A549 treated with ZK216348 at 1 μM for 4 hours (cell line): ENCODE measurements around the gene CLEC4F. TPM values are rescaled to one million over a fixed set of nuclear protein-coding genes. Genes with fewer than 3 reads are reported as not detected.

Experiments
- total RNA-seq: library from RNA; stranded (reverse); fragments of 200-300 nt; extraction: Qiagen RNA extraction; gene quantifications from 5 replicates; pipeline ENCODE4 v1.2.3, GENCODE V29; 2022; ENCODE audit warnings: low read depth

Gene CLEC4F
- not detected in 5 replicates for total RNA-seq

GRCh38 chr2:70820499-70820898 lies at the start of gene CLEC4F:
CLEC4F (minus strand) TSS chr2:70820599; CDS start chr2:70820523, 76 bp downstream.

GRCh38 chr2:70835643-70836042 lies 15.2 kb upstream of the CLEC4F start, which contains the start of gene CD207:
CD207 (minus strand) TSS chr2:70835816; CDS start chr2:70835776, 40 bp downstream.

GRCh38 chr2:70790136-70790828 lies 30.1 kb downstream of the CLEC4F start, which contains the start of gene FIGLA:
FIGLA (minus strand) TSS chr2:70790643; CDS start chr2:70790638, 5 bp downstream.

GRCh38 chr2:70767699-70768589 lies 52.5 kb downstream of the CLEC4F start, which contains the start of gene ADD2:
ADD2 (minus strand) TSS chr2:70768200; CDS start chr2:70706408, 61,792 bp downstream.

Other genes with a start within 250 kb of the CLEC4F start
- gene ADD2, start 52.4 kb downstream of the CLEC4F start, total RNA-seq: 21.3 to 31.7 TPM (median 25.0 TPM) in 5 replicates
- gene FIGLA, start 30.0 kb downstream of the CLEC4F start, total RNA-seq: not detected in 5 replicates
- gene CD207, start 15.2 kb upstream of the CLEC4F start, total RNA-seq: not detected in 5 replicates
- 2.9 to 6.1 TPM (median 4.4 TPM) in 5 replicates for gene VAX2, start 80.0 kb upstream of the CLEC4F start, total RNA-seq
- gene ATP6V1B1, start 115.3 kb upstream of the CLEC4F start, total RNA-seq: 1.2 to 2.5 TPM (median 2.0 TPM) in 5 replicates
- gene ANKRD53, start 158.0 kb upstream of the CLEC4F start, total RNA-seq: not detected in 5 replicates
- gene TEX261, start 174.3 kb upstream of the CLEC4F start, total RNA-seq: 70.6 to 88.3 TPM (median 83.2 TPM) in 5 replicates
- gene NAGK, start 248.0 kb upstream of the CLEC4F start, total RNA-seq: 60.7 to 89.7 TPM (median 79.7 TPM) in 5 replicates